IPS-20b (cell line): ENCODE results near the gene TOR3A.

Source experiments
- H3K27ac ChIP-seq: one replicate; pipeline ENCODE4 v1.5.1; 2013; ENCODE audit warnings: low read length
- H3K27me3 ChIP-seq: 2 replicates; pipeline ENCODE4 v1.6.1; 2013; ENCODE audit warnings: mild to moderate bottlenecking, low read length, inconsistent platforms; ENCODE audit not compliant: insufficient read depth
- H3K36me3 ChIP-seq: 2 replicates; pipeline ENCODE4 v1.6.1; 2013; ENCODE audit warnings: low read depth, mild to moderate bottlenecking, inconsistent platforms, low read length, moderate library complexity; ENCODE audit not compliant: insufficient read depth
- H3K4me1 ChIP-seq: 2 replicates; pipeline ENCODE4 v1.6.1; 2013; ENCODE audit warnings: mild to moderate bottlenecking, control low read depth, inconsistent platforms, low read length, moderate library complexity; ENCODE audit not compliant: insufficient read depth
- H3K4me3 ChIP-seq: 2 replicates; pipeline ENCODE4 v1.5.1; 2013; ENCODE audit warnings: mild to moderate bottlenecking, low read length, inconsistent platforms
- H3K9ac ChIP-seq: 2 replicates; pipeline ENCODE4 v1.6.1; 2013; ENCODE audit warnings: low read depth, mild to moderate bottlenecking, inconsistent platforms, low read length, moderate library complexity
- H3K9me3 ChIP-seq: 2 replicates; pipeline ENCODE4 v1.6.1; 2013; ENCODE audit warnings: mild to moderate bottlenecking, low read depth, low read length, inconsistent platforms; ENCODE audit not compliant: insufficient read depth

Gene TOR3A

DNA sequence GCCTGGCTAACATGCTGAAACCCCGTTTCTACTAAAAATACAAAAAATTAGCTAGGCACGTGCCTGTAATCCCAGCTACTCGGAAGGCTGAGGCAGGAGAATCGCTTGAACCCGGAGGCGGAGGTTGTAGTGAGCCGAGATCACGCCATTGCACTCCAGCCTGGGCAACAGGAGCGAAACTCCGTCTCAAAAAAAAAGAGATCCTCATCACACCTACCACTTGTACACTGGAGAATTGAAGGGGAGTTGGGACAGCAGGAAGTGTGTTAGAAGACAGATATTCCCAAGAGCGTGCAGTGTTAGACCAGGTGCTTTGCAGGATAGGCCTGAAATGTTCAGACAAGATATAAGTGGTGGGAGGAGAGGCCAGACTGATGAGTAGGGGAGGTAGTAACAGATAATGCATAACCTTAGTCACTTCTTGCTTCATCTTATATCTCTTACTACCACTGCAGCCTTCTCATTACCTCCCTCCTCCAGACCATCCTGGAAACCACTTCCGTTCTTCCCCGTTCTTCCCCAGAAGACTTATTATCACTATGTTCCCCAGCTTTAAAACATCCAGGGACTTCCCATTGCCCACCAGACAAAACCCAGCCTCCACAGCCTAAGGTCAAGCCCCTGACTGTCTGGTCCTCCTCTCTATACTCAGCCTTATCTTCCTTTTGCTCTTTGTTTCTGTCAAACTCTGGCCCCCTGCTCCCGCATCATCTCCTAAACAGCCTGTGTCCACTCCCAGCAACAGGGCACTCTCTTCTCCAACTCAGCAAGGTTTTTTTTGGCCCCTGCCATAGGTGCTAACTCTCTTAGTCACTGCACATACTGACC is 34.8 kb upstream of the TOR3A start:
- Histone ChIP-seq H3K36me3 (0 out of 2 replicates have a peak, but pooled peaks cover 4% of the 10 kb centered on the region), H3K4me3 (no peak overlapping the region), H3K4me1 (no peaks in the 10 kb centered on the region), H3K9me3 (no peaks in the 10 kb centered on the region), H3K9ac (no peak overlapping the region), H3K27me3 (no peaks in the 10 kb centered on the region), H3K27ac (no peak overlapping the region)

DNA sequence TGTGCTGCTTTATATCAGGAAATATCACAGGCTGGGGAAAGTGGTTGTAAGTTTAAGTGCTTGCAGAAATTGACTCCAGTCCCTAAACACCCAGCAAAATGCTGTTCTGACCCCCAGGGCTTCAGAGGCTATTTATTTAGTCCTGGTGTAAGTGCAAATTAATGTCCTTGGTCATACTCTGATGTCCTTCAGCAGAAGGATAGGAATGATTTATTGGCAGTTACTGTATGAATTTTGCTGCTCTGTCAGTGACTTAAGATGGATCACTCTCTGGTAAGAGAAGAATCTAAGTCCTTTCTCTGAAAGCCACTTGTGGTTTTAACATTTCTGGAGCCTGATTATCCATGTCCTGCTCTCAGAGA is 34.3 kb upstream of the TOR3A start:
- Histone ChIP-seq H3K36me3 (0 out of 2 replicates have a peak, but pooled peaks cover 4% of the 10 kb centered on the region), H3K27ac (no peak overlapping the region), H3K9me3 (no peaks in the 10 kb centered on the region), H3K4me3 (no peak overlapping the region), H3K9ac (no peak overlapping the region), H3K4me1 (no peaks in the 10 kb centered on the region), H3K27me3 (no peaks in the 10 kb centered on the region)

DNA sequence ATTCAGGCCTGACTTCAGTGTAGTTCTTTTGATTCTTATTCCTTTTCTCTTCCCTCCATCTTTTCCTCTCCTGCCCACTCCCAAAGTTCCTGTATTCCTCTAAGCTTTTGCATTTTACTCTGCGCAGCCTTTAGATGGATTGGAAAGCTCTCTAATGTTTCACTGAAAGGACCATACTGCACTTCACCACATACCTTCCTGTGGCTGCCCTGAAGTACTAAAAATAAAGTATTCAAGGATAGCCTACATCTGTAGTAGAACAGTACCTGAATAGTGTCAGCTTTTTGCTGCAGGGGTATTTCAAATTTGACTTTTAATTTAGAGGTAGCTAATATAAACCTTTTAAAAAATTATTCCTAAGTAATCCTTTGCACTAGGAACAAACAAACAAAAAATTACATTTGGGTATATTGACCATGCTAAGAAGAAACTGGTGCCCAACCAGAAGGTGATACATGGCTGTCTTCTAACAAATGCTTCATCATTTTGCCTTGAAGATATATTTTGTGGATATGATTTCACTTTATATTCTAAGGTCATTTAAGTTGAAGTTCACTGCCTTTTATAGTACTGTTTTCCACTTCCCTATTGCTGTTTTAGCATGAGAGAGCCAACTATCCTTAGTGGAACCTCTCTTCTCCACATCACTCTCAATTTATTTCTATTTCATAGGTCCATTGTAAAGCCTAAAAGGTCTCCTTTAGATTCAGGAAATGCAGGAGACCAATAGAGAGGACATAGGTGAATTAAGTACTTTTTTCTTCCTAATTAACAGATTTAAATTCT is 33.3 kb upstream of the TOR3A start:
- Histone ChIP-seq H3K27me3 (no peaks in the 10 kb centered on the region), H3K9me3 (no peaks in the 10 kb centered on the region), H3K9ac (no peak overlapping the region), H3K36me3 (0 out of 2 replicates have a peak, but pooled peaks cover 4% of the 10 kb centered on the region), H3K27ac (no peak overlapping the region), H3K4me1 (no peaks in the 10 kb centered on the region), H3K4me3 (no peak overlapping the region)

- Histone ChIP-seq H3K9me3 (no peaks in the 10 kb centered on the region), H3K27ac (no peak overlapping the region), H3K4me3 (no peak overlapping the region), H3K9ac (no peak overlapping the region), H3K27me3 (no peaks in the 10 kb centered on the region), H3K4me1 (no peaks in the 10 kb centered on the region), H3K36me3 (peaks cover 23% of the 10 kb centered on the region; the same call in 1 of the 2 replicates)
Measured at GRCh38 chr1:179052776-179053175, 29.1 kb upstream of the TOR3A start.

GRCh38 chr1:179053486-179053885 is 28.4 kb upstream of the TOR3A start:
- H3K36me3 ChIP-seq: peaks cover 23% of the 10 kb centered on the region; the same call in 1 of the 2 replicates
- no peaks in the 10 kb centered on the region for H3K9me3 ChIP-seq
- H3K4me3 ChIP-seq: no peak overlapping the region
- no peaks in the 10 kb centered on the region for H3K27me3 ChIP-seq
- H3K9ac ChIP-seq: no peak overlapping the region
- H3K27ac ChIP-seq: no peak overlapping the region
- H3K4me1 ChIP-seq: peaks cover 5% of the 10 kb centered on the region

DNA sequence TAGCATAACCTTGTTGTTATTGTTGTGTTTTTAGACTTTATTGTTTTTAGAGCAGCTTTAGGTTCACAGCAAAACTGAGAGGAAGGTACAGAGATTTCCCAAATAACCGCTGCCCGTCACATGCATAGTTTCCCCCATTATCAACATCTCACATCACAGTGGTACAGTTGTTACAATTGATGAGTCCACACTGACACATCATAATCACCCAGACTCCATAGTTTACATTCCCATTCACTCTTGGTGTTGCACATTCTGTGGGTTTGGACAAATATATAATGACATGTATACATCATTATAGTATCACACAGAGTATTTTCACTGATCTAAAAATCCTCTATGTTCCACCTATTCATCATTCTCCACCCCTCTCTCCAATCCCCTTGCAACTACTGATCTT is 25.9 kb upstream of the TOR3A start:
- Histone ChIP-seq H3K4me1 (peaks cover 7% of the 10 kb centered on the region), H3K9ac (no peak overlapping the region), H3K36me3 (peaks cover 23% of the 10 kb centered on the region; the same call in 1 of the 2 replicates), H3K4me3 (no peak overlapping the region), H3K27me3 (no peaks in the 10 kb centered on the region), H3K27ac (no peak overlapping the region), H3K9me3 (no peaks in the 10 kb centered on the region)

DNA sequence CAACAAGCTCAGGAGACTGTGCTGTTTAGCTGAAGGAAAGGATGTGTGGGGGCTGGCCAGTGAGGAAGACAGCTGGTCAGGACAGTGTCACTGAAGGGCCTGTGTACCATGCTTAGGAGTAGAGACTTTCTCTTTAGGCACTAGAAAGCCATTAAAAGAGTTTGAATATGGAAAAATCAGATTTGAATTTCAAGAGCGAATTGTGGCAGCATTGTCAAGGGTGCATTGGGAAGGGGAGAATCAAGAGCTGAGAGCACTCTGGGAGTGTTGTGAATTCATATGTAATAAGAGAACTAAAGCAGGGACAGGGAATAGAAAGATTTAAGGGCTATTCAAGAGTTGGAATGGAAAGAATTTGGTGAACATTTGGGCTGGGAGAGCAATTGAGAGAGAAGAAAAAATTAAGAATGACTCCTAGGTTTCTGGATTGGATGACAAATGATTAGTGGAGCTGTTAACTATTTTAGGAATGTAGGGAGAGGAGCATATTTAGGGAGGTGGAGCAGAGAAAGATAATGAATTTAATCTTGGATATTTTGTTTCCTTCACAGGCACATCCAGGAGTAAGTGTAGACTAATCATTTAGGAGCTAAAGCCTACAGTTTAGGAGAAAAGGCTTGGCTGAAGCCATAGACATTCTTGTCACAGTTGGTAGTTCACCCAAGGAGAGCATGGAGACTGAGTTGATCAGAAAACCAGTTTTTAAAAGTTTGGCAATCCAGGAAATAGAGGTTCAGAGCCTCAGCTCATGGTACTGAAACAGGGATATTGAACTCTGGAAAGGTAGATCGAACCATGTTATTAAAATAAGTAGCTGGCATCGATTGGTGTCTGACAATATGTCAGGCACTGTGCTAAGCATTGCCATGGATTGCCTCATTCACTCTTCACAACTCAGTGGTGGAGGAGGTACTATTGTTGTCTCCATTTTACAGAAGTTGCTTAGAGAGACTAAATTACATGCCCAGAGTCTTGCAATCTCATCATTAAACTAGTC is 23.1 kb upstream of the TOR3A start:
- Histone ChIP-seq H3K4me3 (peak overlapping the region; percentile 20; the same call in 1 of the 2 replicates), H3K9ac (no peak overlapping the region), H3K36me3 (peaks cover 25% of the 10 kb centered on the region; the same call in 1 of the 2 replicates), H3K27ac (no peak overlapping the region), H3K4me1 (peaks cover 7% of the 10 kb centered on the region), H3K9me3 (no peaks in the 10 kb centered on the region), H3K27me3 (no peaks in the 10 kb centered on the region)

DNA sequence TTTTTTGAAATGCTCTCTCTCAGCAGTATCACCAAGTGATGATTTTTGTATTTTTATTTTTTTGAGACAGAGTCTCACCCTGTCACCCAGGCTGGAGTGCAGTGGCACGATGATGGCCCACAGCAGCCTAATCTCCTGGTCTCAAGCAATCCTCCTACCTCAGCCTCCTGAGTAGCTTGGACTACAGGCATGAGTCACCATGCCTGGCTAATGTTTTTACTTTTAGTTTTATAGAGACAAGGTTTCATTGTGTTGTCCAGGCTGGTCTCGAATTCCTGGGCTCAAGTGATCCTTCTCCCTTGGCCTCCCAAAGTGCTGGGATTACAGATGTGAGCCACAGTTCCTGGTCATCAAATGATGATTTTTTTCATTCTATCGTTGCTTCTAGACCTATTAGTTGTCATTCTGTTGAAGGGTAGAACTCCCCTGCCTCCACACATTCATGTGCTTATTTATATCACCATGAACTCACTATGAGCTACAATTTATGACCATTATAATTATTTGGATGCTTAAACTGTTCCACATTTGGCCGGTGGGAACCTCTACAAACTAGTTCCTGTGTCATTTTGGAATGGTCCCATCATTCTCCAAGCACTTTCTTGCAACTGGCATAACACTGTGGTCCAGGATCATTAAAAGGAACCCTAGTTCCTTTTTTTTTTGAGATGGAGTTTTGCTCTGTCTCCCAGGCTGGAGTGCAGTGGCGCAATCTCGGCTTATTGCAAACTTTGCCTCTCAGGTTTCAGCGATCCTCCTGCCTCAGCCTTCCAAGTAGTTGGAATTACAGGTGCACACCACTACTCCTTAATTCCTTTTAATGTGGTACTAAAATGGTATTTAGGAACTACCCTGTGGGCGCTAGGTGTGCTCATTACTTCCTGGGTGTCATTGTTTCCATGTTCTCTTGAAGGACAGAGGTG is 20.2 kb upstream of the TOR3A start:
- peaks cover 32% of the 10 kb centered on the region for H3K36me3 ChIP-seq
- H3K27me3 ChIP-seq: no peaks in the 10 kb centered on the region
- no peaks in the 10 kb centered on the region for H3K9me3 ChIP-seq
- H3K27ac ChIP-seq: no peak overlapping the region
- no peak overlapping the region for H3K4me3 ChIP-seq
- H3K9ac ChIP-seq: no peak overlapping the region
- H3K4me1 ChIP-seq: peaks cover 7% of the 10 kb centered on the region

GRCh38 chr1:179066471-179066870 is 15.4 kb upstream of the TOR3A start:
- Histone ChIP-seq H3K4me3 (no peak overlapping the region), H3K27me3 (no peaks in the 10 kb centered on the region), H3K36me3 (peaks cover 31% of the 10 kb centered on the region), H3K4me1 (no peaks in the 10 kb centered on the region), H3K9ac (no peak overlapping the region), H3K9me3 (no peaks in the 10 kb centered on the region), H3K27ac (no peak overlapping the region)

DNA sequence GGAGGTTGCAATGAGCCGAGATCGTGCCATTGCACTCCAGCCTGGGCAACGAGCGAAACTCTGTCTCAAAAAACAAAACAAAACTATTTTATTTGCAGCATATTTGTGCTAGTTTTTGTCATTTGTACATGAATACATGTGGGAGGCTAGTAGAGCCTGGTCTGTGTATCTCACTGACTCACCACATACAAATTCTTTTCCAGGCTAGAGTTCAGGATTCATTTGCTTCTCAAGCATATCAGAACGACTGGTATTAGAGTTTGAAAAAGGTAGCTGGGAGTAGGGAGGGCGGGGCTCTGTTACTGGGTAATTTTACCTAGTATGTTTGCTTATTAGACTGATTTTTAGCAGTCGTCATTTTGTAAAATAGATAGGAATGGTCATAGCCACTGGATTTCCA is 4.5 kb upstream of the TOR3A start:
- no peak overlapping the region for H3K9ac ChIP-seq
- H3K27ac ChIP-seq: no peak overlapping the region

More for the DNA sequence above, 4.5 kb upstream of the TOR3A start:
- H3K9me3 ChIP-seq: no peaks in the 10 kb centered on the region
- peaks cover 8% of the 10 kb centered on the region; the same call in 1 of the 2 replicates for H3K4me1 ChIP-seq
- peaks cover under 1% of the 10 kb centered on the region; the same call in 1 of the 2 replicates for H3K36me3 ChIP-seq
- H3K27me3 ChIP-seq: no peaks in the 10 kb centered on the region; the same call in 1 of the 2 replicates
- no peak overlapping the region for H3K4me3 ChIP-seq
